CD8-positive, alpha-beta memory T cell (primary cell): Measurements from ENCODE around the gene SRP19. TPM values are rescaled to one million over a fixed set of nuclear protein-coding genes. Genes with fewer than 3 reads are reported as not detected.
"Not testable (repeated sequence)": the region's sequence is repeated elsewhere in the genome, so short reads cannot be mapped to it uniquely, and the experiment has no call there.

Source experiments
- CTCF ChIA-PET: fragments of 350-600 bp; sonication (Branson Sonifier 250); formaldehyde crosslinking; loops from one replicate; lab custom pipeline; 2021; ENCODE audit warnings: antibody characterized with exemption; lab: Charles Lee
- POLR2A ChIA-PET: fragments of 350-600 bp; sonication (Branson Sonifier 250); formaldehyde crosslinking; loops from one replicate; lab custom pipeline; 2021; ENCODE audit warnings: antibody characterized with exemption; lab: Charles Lee
- DNase-seq, 5 donors: peaks; one replicate each; pipeline versions ENCODE4 v3.0.0 to v3.0.0-alpha.2; 2020 to 2022; ENCODE audit warnings: mixed read lengths in 1 of 5
- H3K27ac ChIP-seq: one replicate; pipeline ENCODE4 v1.7.0; 2013; ENCODE audit warnings: low read depth, mild to moderate bottlenecking, low read length, moderate library complexity
- H3K27me3 ChIP-seq: 2 replicates; pipeline ENCODE4 v1.7.0; 2013; ENCODE audit warnings: low read length, mild to moderate bottlenecking; ENCODE audit not compliant: insufficient read depth, poor library complexity, severe bottlenecking
- H3K36me3 ChIP-seq: 2 replicates; pipeline ENCODE4 v1.7.0; 2013; ENCODE audit warnings: mild to moderate bottlenecking, low read length, moderate library complexity; ENCODE audit not compliant: insufficient read depth
- H3K4me1 ChIP-seq: 2 replicates; pipeline ENCODE4 v1.7.0; 2013; ENCODE audit warnings: mild to moderate bottlenecking, low read length, moderate library complexity; ENCODE audit not compliant: insufficient read depth
- H3K4me3 ChIP-seq: 2 replicates; pipeline ENCODE4 v1.7.0; 2013; ENCODE audit warnings: mild to moderate bottlenecking, low read length
- H3K9me3 ChIP-seq: 2 replicates; pipeline ENCODE4 v1.7.0; 2013; ENCODE audit warnings: mild to moderate bottlenecking, low read length
- H3K27ac Mint-ChIP-seq, 8 donors: one replicate each; pipeline ENCODE4 v1.8.0; 2020 to 2021; ENCODE audit warnings: mixed read lengths in 8 of 8, mild to moderate bottlenecking in 6 of 8, inconsistent platforms in 3 of 8, moderate library complexity in 3 of 8
- H3K27me3 Mint-ChIP-seq, 2 donors: one replicate each; pipeline ENCODE4 v1.8.0; 2020 to 2021; ENCODE audit warnings: mixed read lengths in 2 of 2, mild to moderate bottlenecking in 1 of 2, moderate library complexity in 1 of 2
- H3K36me3 Mint-ChIP-seq, 3 donors: one replicate each; pipeline ENCODE4 v1.8.0; 2020 to 2021; ENCODE audit warnings: mixed read lengths in 3 of 3, inconsistent platforms in 1 of 3, mild to moderate bottlenecking in 1 of 3
- H3K4me1 Mint-ChIP-seq, 3 donors: one replicate each; pipeline ENCODE4 v1.8.0; 2020 to 2021; ENCODE audit warnings: mixed read lengths in 3 of 3, inconsistent platforms in 1 of 3, mild to moderate bottlenecking in 1 of 3
- H3K4me3 Mint-ChIP-seq, 7 donors: one replicate each; pipeline ENCODE4 v1.8.0; 2020 to 2021; ENCODE audit warnings: mixed read lengths in 7 of 7, mild to moderate bottlenecking in 6 of 7, moderate library complexity in 4 of 7, inconsistent platforms in 2 of 7
- H3K9me3 Mint-ChIP-seq, 5 donors: one replicate each; pipeline ENCODE4 v1.8.0; 2020 to 2022; ENCODE audit warnings: mixed read lengths in 5 of 5, mild to moderate bottlenecking in 3 of 5, moderate library complexity in 2 of 5, inconsistent platforms in 1 of 5
- polyA plus RNA-seq: library from polyadenylated mRNA; unstranded; fragments of 300-500 nt; fragmentation: Illumina TruSeq; gene quantifications from one replicate; pipeline ENCODE4 v1.2.3, GENCODE V29; 2021
- total RNA-seq, 2 experiments: library from RNA; stranded (reverse); gene quantifications; one replicate each; pipeline ENCODE4 v1.2.3, GENCODE V29; 2021

The SRP19 gene
- total and polyA plus RNA-seq, 3 experiments from 2014 or later = 68.0 to 143 (median 68.3) TPM

DNA sequence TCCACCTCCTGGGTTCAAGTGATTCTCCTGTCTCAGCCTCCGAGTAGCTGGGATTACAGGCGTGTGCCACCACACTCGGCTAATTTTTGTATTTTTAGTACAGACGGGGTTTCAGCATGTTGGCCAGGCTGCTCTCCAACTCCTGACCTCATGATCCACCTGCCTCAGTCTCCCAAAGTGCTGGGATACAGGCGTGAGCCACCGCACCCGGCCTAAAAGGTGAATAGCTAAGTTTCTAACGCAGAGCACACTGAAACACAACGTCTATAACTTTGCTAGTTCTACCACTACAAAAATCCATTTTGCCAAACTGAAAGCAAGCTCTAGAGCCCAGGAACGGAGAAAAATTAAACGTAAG lies 537 bp upstream of the SRP19 start:
- peaks cover 33 to 47% (median 36%) of the 10 kb centered on the region in 3 donors for H3K4me1 Mint-ChIP-seq
- not testable (repeated sequence) for H3K27me3 ChIP-seq, H3K9me3 ChIP-seq, DNase-seq, H3K9me3 Mint-ChIP-seq
- peak overlapping the region; percentile 90 to 99 (median 98) for H3K27ac Mint-ChIP-seq
- H3K4me3 Mint-ChIP-seq = peak overlapping the region; percentile 93 to 97 (median 97)
- ChIA-PET POLR2A (interaction anchor here (0.9 to 1.7 kb wide), 4 partner anchors 58 to 116 kb away, joined by 4 to 15 read pairs (median 6); partner anchors contain the start of genes DCP2 and REEP5), CTCF (interaction anchor here (0.7 to 2.7 kb wide), 5 partner anchors 12 to 153 kb away, joined by 3 to 10 read pairs (median 4); no protein-coding TSS in a partner anchor)
- H3K36me3 Mint-ChIP-seq = peaks cover 3 to 36% (median 4%) of the 10 kb centered on the region in 3 donors
- H3K27ac ChIP-seq = peak overlapping the region; percentile 87
- H3K27me3 Mint-ChIP-seq = peaks cover 4 to 19% of the 10 kb centered on the region in 2 donors
- H3K4me1 ChIP-seq = peaks cover 27% of the 10 kb centered on the region
- H3K4me3 ChIP-seq = peak overlapping the region; percentile 96
- H3K36me3 ChIP-seq = peaks cover 13% of the 10 kb centered on the region

DNA sequence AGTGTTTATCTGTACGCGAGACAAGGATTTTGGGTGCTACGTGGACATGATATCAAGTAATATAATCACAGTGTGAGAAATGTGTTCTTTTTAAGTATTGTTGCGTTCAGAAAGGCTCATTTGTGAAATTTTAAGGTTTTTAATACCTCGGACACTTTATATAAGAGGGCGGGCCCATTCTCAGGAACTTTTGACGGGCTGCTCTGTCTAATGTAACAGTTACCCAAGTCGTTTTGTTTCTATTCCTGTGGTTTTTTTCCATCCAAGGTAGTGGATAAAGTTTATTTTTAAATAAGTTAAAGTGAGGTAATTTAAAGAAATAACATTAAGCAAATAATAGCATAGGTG lies 525 bp downstream of the SRP19 start:
- POLR2A ChIA-PET = interaction anchor here (1.0 to 1.7 kb wide), 2 partner anchors 57 to 59 kb away, joined by 8 to 15 read pairs; no protein-coding TSS in a partner anchor
- H3K4me1 Mint-ChIP-seq = peaks cover 35 to 51% (median 38%) of the 10 kb centered on the region in 3 donors
- Histone ChIP-seq H3K4me3 (peak overlapping the region; percentile 96), H3K4me1 (peaks cover 27% of the 10 kb centered on the region), H3K27me3 (no peaks in the 10 kb centered on the region), H3K9me3 (no peaks in the 10 kb centered on the region), H3K36me3 (peaks cover 13% of the 10 kb centered on the region), H3K27ac (peak overlapping the region; percentile 87)
- H3K4me3 Mint-ChIP-seq = peak overlapping the region; percentile 93 to 97 (median 97)
- DNase-seq = no peak
- peak overlapping the region; percentile 90 to 99 (median 98) for H3K27ac Mint-ChIP-seq
- CTCF ChIA-PET = interaction anchor here (2.7 kb wide), 1 partner anchor 13 kb away, joined by 10 read pairs; no protein-coding TSS in a partner anchor
- no peaks in the 10 kb centered on the region for H3K9me3 Mint-ChIP-seq
- H3K27me3 Mint-ChIP-seq = peaks cover 0 to 8% of the 10 kb centered on the region in 2 donors
- H3K36me3 Mint-ChIP-seq = peaks cover 4 to 44% (median 5%) of the 10 kb centered on the region in 3 donors

DNA sequence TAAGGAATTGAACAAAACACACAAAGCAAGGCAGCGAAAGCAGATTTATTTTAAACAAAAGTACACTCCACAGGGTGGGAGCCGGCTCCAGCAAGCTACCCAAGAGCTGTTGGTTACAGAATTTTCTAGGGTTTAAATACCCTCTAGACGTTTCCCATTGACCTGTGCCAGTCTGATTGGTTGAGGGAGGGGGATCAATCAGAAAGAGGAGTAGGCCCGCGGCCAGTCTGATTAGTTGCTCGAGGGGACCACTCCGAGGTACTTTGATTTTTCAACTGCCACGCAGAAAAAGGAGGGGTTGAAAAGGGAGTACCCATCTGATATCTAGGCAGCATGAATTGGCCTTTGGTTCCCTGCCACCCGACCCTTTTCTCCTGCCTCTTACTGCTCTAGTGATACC lies 998 bp downstream of the SRP19 start:
- no peaks in the 10 kb centered on the region for H3K9me3 ChIP-seq
- H3K27ac ChIP-seq = peak overlapping the region; percentile 87
- peaks cover 40 to 56% (median 42%) of the 10 kb centered on the region in 3 donors for H3K4me1 Mint-ChIP-seq
- peaks cover 0 to 7% of the 10 kb centered on the region in 2 donors for H3K27me3 Mint-ChIP-seq
- peaks cover 13% of the 10 kb centered on the region for H3K36me3 ChIP-seq
- peaks cover 4 to 49% (median 5%) of the 10 kb centered on the region in 3 donors for H3K36me3 Mint-ChIP-seq
- H3K4me3 ChIP-seq = peak overlapping the region; percentile 96
- no peak for DNase-seq
- ChIA-PET POLR2A (no interaction called here), CTCF (interaction anchor here (2.7 kb wide), 1 partner anchor 14 kb away, joined by 10 read pairs; no protein-coding TSS in a partner anchor)
- H3K27ac Mint-ChIP-seq = peak overlapping the region; percentile 8 to 99 (median 98)
- H3K4me1 ChIP-seq = peaks cover 27% of the 10 kb centered on the region
- H3K9me3 Mint-ChIP-seq = no peaks in the 10 kb centered on the region
- no peaks in the 10 kb centered on the region for H3K27me3 ChIP-seq
- peak overlapping the region; percentile 93 to 97 (median 97) for H3K4me3 Mint-ChIP-seq

DNA sequence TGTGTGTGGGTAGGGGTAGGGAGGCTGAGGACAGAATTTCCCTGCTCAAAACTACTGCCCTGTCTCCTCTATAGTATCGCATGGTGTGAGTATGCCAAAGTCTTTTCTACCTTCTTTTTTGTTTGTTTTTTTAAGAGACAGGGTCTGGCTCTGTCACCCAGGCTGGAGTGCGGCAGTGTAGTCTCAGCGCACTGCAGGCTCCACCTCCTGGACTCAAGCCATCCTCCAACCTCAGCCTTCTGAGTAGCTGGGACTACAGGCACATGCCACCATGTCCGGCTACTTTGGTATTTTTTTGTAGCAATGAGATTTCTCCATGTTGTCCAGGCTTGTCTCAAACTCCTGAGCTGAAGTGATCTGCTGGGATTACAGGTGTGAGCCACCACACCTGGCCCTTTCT lies 2.5 kb downstream of the SRP19 start:
- no peaks in the 10 kb centered on the region for H3K27me3 ChIP-seq
- ChIA-PET POLR2A (no interaction called here), CTCF (interaction anchor here (1.1 to 1.3 kb wide), 2 partner anchors 50 to 113 kb away, joined by 3 read pairs; partner anchors contain the start of gene DCP2)
- H3K4me3 ChIP-seq = no peak overlapping the region
- Mint-ChIP-seq H3K4me3 (peak overlapping the region; percentile 5 to 97 (median 94)), H3K4me1 (peaks cover 47 to 59% (median 51%) of the 10 kb centered on the region in 3 donors), H3K9me3 (no peaks in the 10 kb centered on the region), H3K36me3 (peaks cover 0 to 61% (median 10%) of the 10 kb centered on the region in 3 donors), H3K27me3 (no peaks in the 10 kb centered on the region), H3K27ac (peak overlapping the region in 6 of 8 donors; percentile 47 to 99 (median 84))
- H3K9me3 ChIP-seq = no peaks in the 10 kb centered on the region
- peaks cover 14% of the 10 kb centered on the region for H3K36me3 ChIP-seq
- H3K27ac ChIP-seq = no peak overlapping the region
- no peak for DNase-seq
- H3K4me1 ChIP-seq = peaks cover 27% of the 10 kb centered on the region

DNA sequence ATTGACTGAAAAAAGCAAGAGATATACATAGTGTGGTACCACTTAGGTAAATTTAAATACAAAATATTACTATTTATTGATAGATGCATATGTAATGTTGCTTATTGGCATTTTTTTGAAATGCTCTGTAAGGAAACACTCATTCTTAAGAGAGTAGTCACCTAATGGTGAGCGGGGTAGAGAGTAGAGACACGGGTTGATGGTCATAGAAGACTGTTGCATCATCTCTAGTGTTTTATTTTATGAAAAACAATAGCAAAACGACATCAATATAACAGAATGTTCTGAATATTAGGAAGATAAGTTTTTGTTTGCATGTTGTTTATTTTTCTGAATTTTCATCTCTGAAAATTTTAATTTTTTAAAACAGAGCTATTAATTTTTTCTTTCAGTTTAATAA lies 4.0 kb downstream of the SRP19 start:
- no peaks in the 10 kb centered on the region for H3K27me3 ChIP-seq
- no peaks in the 10 kb centered on the region for H3K9me3 Mint-ChIP-seq
- H3K9me3 ChIP-seq = no peaks in the 10 kb centered on the region
- CTCF ChIA-PET = interaction anchor here (0.6 kb wide), 1 partner anchor 1554 kb away, joined by 3 read pairs; no protein-coding TSS in a partner anchor
- peaks cover 58 to 72% (median 67%) of the 10 kb centered on the region in 3 donors for H3K4me1 Mint-ChIP-seq
- peaks cover 22% of the 10 kb centered on the region for H3K36me3 ChIP-seq
- POLR2A ChIA-PET = no interaction called here
- H3K36me3 Mint-ChIP-seq = peaks cover 0 to 76% (median 15%) of the 10 kb centered on the region in 3 donors
- no peak for DNase-seq
- no peak overlapping the region for H3K4me3 ChIP-seq
- no peak overlapping the region for H3K4me3 Mint-ChIP-seq
- no peaks in the 10 kb centered on the region for H3K27me3 Mint-ChIP-seq
- peak overlapping the region in 1 of 8 donors; percentile 9 for H3K27ac Mint-ChIP-seq
- peaks cover 27% of the 10 kb centered on the region for H3K4me1 ChIP-seq
- H3K27ac ChIP-seq = no peak overlapping the region

DNA sequence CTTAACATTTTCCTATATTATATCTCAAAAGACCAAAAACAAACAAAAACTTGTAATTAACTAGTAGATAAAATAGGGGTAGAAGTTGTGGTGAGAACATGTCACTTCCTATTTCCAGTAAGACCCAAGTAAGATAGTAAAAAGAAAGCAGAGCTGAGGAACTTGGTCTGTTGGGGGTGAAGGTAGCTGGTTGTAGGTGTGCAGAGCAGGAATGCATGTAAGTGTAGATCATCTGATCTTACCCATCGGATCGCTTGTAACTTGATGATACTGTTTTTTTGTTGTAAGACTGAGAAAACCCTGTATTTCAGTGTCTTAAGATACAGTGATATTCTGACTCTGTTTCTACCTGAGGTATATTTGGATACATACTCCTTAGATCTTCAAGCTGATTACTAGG lies 5.7 kb downstream of the SRP19 start:
- Mint-ChIP-seq H3K27ac (peak overlapping the region in 5 of 8 donors; percentile 2 to 53 (median 40)), H3K4me1 (peaks cover 52 to 62% (median 58%) of the 10 kb centered on the region in 3 donors)
- peaks cover 22% of the 10 kb centered on the region for H3K36me3 ChIP-seq

DNA sequence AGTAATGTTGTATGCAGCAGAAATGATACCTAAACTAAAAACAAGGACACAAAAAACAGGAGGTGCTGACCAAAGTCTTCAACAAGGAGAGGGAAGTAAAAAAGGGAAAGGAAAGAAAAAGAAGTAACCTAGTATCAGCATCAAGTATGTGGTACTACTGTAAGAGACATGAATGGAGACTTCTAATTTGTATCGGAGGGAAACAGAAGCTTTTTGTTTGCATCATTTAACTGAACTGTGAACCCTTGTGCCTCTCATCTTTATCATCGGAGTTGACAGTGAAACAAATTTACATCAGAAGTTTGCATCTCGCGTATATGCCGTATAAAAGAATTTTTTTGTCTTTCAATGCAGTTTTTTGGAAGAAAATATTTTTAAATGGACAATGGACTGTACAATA lies 6.3 kb downstream of the SRP19 start:
- DNase-seq = no peak
- no peaks in the 10 kb centered on the region for H3K9me3 ChIP-seq
- H3K27ac Mint-ChIP-seq = peak overlapping the region in 6 of 8 donors; percentile 0 to 72 (median 42)
- H3K27me3 Mint-ChIP-seq = no peaks in the 10 kb centered on the region
- no peaks in the 10 kb centered on the region for H3K27me3 ChIP-seq
- POLR2A ChIA-PET = no interaction called here
- no peaks in the 10 kb centered on the region for H3K9me3 Mint-ChIP-seq
- H3K27ac ChIP-seq = no peak overlapping the region
- H3K4me3 Mint-ChIP-seq = peak overlapping the region in 1 of 7 donors; percentile 7
- peaks cover 45 to 56% (median 51%) of the 10 kb centered on the region in 3 donors for H3K4me1 Mint-ChIP-seq
- no peak overlapping the region for H3K4me3 ChIP-seq
- H3K36me3 Mint-ChIP-seq = peaks cover 0 to 80% (median 14%) of the 10 kb centered on the region in 3 donors
- peaks cover 22% of the 10 kb centered on the region for H3K36me3 ChIP-seq
- peaks cover 12% of the 10 kb centered on the region for H3K4me1 ChIP-seq
- CTCF ChIA-PET = interaction anchor here (1.1 to 1.3 kb wide), 4 partner anchors 10 to 100 kb away, joined by 3 to 6 read pairs (median 3); no protein-coding TSS in a partner anchor

More for the DNA sequence above, 5.7 kb downstream of the SRP19 start:
- Histone ChIP-seq H3K27ac (no peak overlapping the region), H3K4me1 (peaks cover 19% of the 10 kb centered on the region), H3K27me3 (no peaks in the 10 kb centered on the region), H3K4me3 (no peak overlapping the region), H3K9me3 (no peaks in the 10 kb centered on the region)
- no peak overlapping the region for H3K4me3 Mint-ChIP-seq
- H3K27me3 Mint-ChIP-seq = no peaks in the 10 kb centered on the region
- H3K9me3 Mint-ChIP-seq = no peaks in the 10 kb centered on the region
- ChIA-PET POLR2A (no interaction called here), CTCF (interaction anchor here (1.1 to 1.3 kb wide), 3 partner anchors 18 to 101 kb away, joined by 3 to 6 read pairs (median 3); no protein-coding TSS in a partner anchor)
- H3K36me3 Mint-ChIP-seq = peaks cover 0 to 78% (median 15%) of the 10 kb centered on the region in 3 donors
- no peak for DNase-seq

DNA sequence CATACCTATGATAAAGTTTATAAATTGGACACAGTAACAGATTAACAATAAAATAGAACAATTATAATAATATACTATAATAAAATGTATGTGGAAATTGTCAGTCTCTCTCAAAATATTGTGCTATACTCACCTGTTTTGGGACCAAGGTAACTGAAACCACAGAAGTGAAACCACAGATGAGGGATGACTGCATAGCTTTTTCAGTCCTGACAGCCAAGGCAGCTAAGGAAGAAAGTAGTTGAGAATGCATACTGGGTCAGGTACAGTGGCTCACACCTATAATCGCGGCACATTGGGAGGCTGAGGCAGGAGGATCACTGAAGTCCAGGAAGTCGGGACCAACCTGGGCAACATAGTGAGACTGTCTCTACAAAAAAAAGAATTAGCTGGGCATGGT lies 8.9 kb downstream of the SRP19 start:
- no peak for DNase-seq
- Mint-ChIP-seq H3K27me3 (no peaks in the 10 kb centered on the region), H3K4me3 (no peak overlapping the region), H3K27ac (peak overlapping the region; percentile 1 to 88 (median 33)), H3K4me1 (peaks cover 37 to 51% (median 50%) of the 10 kb centered on the region in 3 donors), H3K9me3 (no peaks in the 10 kb centered on the region), H3K36me3 (peaks cover 0 to 71% (median 11%) of the 10 kb centered on the region in 3 donors)
- Histone ChIP-seq H3K36me3 (peaks cover 12% of the 10 kb centered on the region), H3K27ac (no peak overlapping the region), H3K4me1 (no peaks in the 10 kb centered on the region), H3K4me3 (no peak overlapping the region), H3K9me3 (no peaks in the 10 kb centered on the region), H3K27me3 (no peaks in the 10 kb centered on the region)
- POLR2A ChIA-PET = interaction anchor here (0.9 to 1.3 kb wide), 2 partner anchors 11 to 106 kb away, joined by 3 to 4 read pairs; partner anchors contain the start of gene DCP2
- CTCF ChIA-PET = interaction anchor here (1.6 kb wide), 1 partner anchor 22 kb away, joined by 5 read pairs; no protein-coding TSS in a partner anchor
